Smooth muscle cell (in vitro differentiated cells): ENCODE results near the gene WFDC12. TPM values are rescaled to one million over a fixed set of nuclear protein-coding genes. Genes with fewer than 3 reads are reported as not detected.

ENCODE experiments used
- DNase-seq: peaks from one replicate; lab custom pipeline; 2025; ENCODE audit not compliant: unreplicated experiment; lab: John Stamatoyannopoulos, UW
- H2AFZ ChIP-seq: fragments of 200-600 bp; sonication (generic); 2 replicates; pipeline ENCODE4 v1.6.0; 2016; ENCODE audit warnings: antibody characterized with exemption, low read depth, mild to moderate bottlenecking
- H3F3A ChIP-seq: fragments of 200-600 bp; sonication (generic); 2 replicates; pipeline ENCODE4 v1.6.0; 2017; ENCODE audit warnings: antibody characterized with exemption, low read depth
- H3K27ac ChIP-seq: fragments of 200-600 bp; sonication (generic); 2 replicates; pipeline ENCODE4 v1.5.1; 2016; ENCODE audit warnings: low read depth, mild to moderate bottlenecking
- H3K27me3 ChIP-seq: fragments of 200-600 bp; sonication (generic); 2 replicates; pipeline ENCODE4 v1.6.1; 2016; ENCODE audit warnings: low read depth, mild to moderate bottlenecking
- H3K36me3 ChIP-seq: fragments of 200-600 bp; sonication (generic); 2 replicates; pipeline ENCODE4 v1.5.1; 2016; ENCODE audit warnings: low read depth
- H3K4me1 ChIP-seq: fragments of 200-600 bp; sonication (generic); 2 replicates; pipeline ENCODE4 v1.5.1; 2016; ENCODE audit warnings: low read depth
- H3K4me2 ChIP-seq: fragments of 200-600 bp; sonication (generic); 2 replicates; pipeline ENCODE4 v1.6.0; 2016; ENCODE audit warnings: mild to moderate bottlenecking
- H3K4me3 ChIP-seq: fragments of 200-600 bp; sonication (generic); 2 replicates; pipeline ENCODE4 v1.5.1; 2016; ENCODE audit warnings: mild to moderate bottlenecking
- H3K79me2 ChIP-seq: fragments of 200-600 bp; sonication (generic); 2 replicates; pipeline ENCODE4 v1.6.0; 2016; ENCODE audit warnings: low read depth, mild to moderate bottlenecking
- H3K9ac ChIP-seq: fragments of 200-600 bp; sonication (generic); 2 replicates; pipeline ENCODE4 v1.6.0; 2016; ENCODE audit warnings: low read depth
- H3K9me3 ChIP-seq: fragments of 200-600 bp; sonication (generic); replicated peaks from 2 replicates; pipeline ENCODE4 v1.5.1; 2016; ENCODE audit warnings: low read depth
- H4K20me1 ChIP-seq: fragments of 200-600 bp; sonication (generic); 2 replicates; pipeline ENCODE4 v1.6.0; 2016; ENCODE audit warnings: low read depth
- whole genome bisulfite sequencing: methylation state at CpG from one replicate; pipeline ENCODE4 v1.1.7; 2016; ENCODE audit warnings: low lambda C conversion rate; 5-methylcytosine and 5-hydroxymethylcytosine counted together
- polyA plus RNA-seq: library from polyadenylated mRNA; unstranded; fragments of >200 nt; fragmentation: Nextera tagmentation; extraction: Ambion mirVana; gene quantifications from 2 replicates; pipeline ENCODE4 v1.2.1, GENCODE V29; 2016
- total RNA-seq: library from RNA; depleted of rRNA; stranded (reverse); fragments of >200 nt; gene quantifications from 2 replicates; pipeline ENCODE4 v1.2.3, GENCODE V29; 2014
- TF ChIP-seq, protein P1 (sequence below): fragments of 200-600 bp; sonication (generic); IDR thresholded peaks from 2 replicates; pipeline ENCODE4 v1.5.1; 2017; ENCODE audit warnings: borderline replicate concordance, mild to moderate bottlenecking, antibody characterized with exemption; ENCODE audit not compliant: insufficient read depth, poor library complexity, severe bottlenecking

WFDC12 gene
- total and polyA plus RNA-seq, 2 experiments from 2014 or later = not detected

- peaks cover 6% of the 10 kb centered on the region for H3K36me3 ChIP-seq
- DNase-seq = no peak
- TF ChIP-seq, protein P1, sequence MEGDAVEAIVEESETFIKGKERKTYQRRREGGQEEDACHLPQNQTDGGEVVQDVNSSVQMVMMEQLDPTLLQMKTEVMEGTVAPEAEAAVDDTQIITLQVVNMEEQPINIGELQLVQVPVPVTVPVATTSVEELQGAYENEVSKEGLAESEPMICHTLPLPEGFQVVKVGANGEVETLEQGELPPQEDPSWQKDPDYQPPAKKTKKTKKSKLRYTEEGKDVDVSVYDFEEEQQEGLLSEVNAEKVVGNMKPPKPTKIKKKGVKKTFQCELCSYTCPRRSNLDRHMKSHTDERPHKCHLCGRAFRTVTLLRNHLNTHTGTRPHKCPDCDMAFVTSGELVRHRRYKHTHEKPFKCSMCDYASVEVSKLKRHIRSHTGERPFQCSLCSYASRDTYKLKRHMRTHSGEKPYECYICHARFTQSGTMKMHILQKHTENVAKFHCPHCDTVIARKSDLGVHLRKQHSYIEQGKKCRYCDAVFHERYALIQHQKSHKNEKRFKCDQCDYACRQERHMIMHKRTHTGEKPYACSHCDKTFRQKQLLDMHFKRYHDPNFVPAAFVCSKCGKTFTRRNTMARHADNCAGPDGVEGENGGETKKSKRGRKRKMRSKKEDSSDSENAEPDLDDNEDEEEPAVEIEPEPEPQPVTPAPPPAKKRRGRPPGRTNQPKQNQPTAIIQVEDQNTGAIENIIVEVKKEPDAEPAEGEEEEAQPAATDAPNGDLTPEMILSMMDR = no peak
- no peak overlapping the region for H3K27ac ChIP-seq
- H3K27me3 ChIP-seq = no peaks in the 10 kb centered on the region
- H3K9me3 ChIP-seq = no peaks in the 10 kb centered on the region
- peaks cover 8% of the 10 kb centered on the region for H3F3A ChIP-seq
- H3K4me1 ChIP-seq = peaks cover 8% of the 10 kb centered on the region
- no peaks in the 10 kb centered on the region for H4K20me1 ChIP-seq
- H3K4me3 ChIP-seq = no peak overlapping the region
- H3K9ac ChIP-seq = no peak overlapping the region
- H2AFZ ChIP-seq = no peak overlapping the region
- 5% methylated on average over 2 of the region's 2 CpGs for WGBS
- H3K4me2 ChIP-seq = no peak overlapping the region
- H3K79me2 ChIP-seq = no peaks in the 10 kb centered on the region
Measured at GRCh38 chr20:45085289-45085688, 39.0 kb downstream of the WFDC12 start.

- no peaks in the 10 kb centered on the region for H4K20me1 ChIP-seq
- H2AFZ ChIP-seq = no peak overlapping the region
Measured at GRCh38 chr20:45083127-45083526, 41.1 kb downstream of the WFDC12 start.

GRCh38 chr20:45082468-45082867, 41.8 kb downstream of the WFDC12 start:
- H3K4me3 ChIP-seq = no peak overlapping the region
- H3K27me3 ChIP-seq = no peaks in the 10 kb centered on the region
- TF ChIP-seq, protein P1 = no peak
- 96% methylated on average over 3 of the region's 3 CpGs for WGBS
- peaks cover 6% of the 10 kb centered on the region for H3K36me3 ChIP-seq
- DNase-seq = no peak
- H3K79me2 ChIP-seq = no peaks in the 10 kb centered on the region
- no peak overlapping the region for H3K9ac ChIP-seq
- no peak overlapping the region for H2AFZ ChIP-seq
- peaks cover 2% of the 10 kb centered on the region for H3F3A ChIP-seq
- H3K4me2 ChIP-seq = no peak overlapping the region
- H3K27ac ChIP-seq = no peak overlapping the region
- no peaks in the 10 kb centered on the region for H3K9me3 ChIP-seq
- H4K20me1 ChIP-seq = no peaks in the 10 kb centered on the region
- H3K4me1 ChIP-seq = peaks cover 2% of the 10 kb centered on the region

More at GRCh38 chr20:45083127-45083526, 41.1 kb downstream of the WFDC12 start:
- no peaks in the 10 kb centered on the region for H3K9me3 ChIP-seq
- peaks cover 8% of the 10 kb centered on the region for H3F3A ChIP-seq
- WGBS = 100% methylated on average over 1 of the region's 1 CpG
- H3K4me1 ChIP-seq = peaks cover 8% of the 10 kb centered on the region
- TF ChIP-seq, protein P1 = no peak
- H3K36me3 ChIP-seq = peaks cover 6% of the 10 kb centered on the region
- no peak overlapping the region for H3K4me3 ChIP-seq
- H3K9ac ChIP-seq = no peak overlapping the region
- no peaks in the 10 kb centered on the region for H3K79me2 ChIP-seq
- no peak for DNase-seq
- no peak overlapping the region for H3K4me2 ChIP-seq
- no peaks in the 10 kb centered on the region for H3K27me3 ChIP-seq
- H3K27ac ChIP-seq = no peak overlapping the region

- Histone ChIP-seq H3K4me2 (no peak overlapping the region), H3K4me1 (no peaks in the 10 kb centered on the region), H3F3A (no peaks in the 10 kb centered on the region), H3K27ac (no peak overlapping the region), H4K20me1 (no peaks in the 10 kb centered on the region), H3K9ac (no peak overlapping the region), H3K9me3 (no peaks in the 10 kb centered on the region), H3K27me3 (no peaks in the 10 kb centered on the region), H3K4me3 (no peak overlapping the region), H2AFZ (no peak overlapping the region), H3K79me2 (no peaks in the 10 kb centered on the region), H3K36me3 (peaks cover 6% of the 10 kb centered on the region)
- TF ChIP-seq, protein P1 = peak; percentile 42
- 92% methylated on average over 5 of the region's 5 CpGs for WGBS
- no peak for DNase-seq
Measured at GRCh38 chr20:45080867-45081624, 43.2 kb downstream of the WFDC12 start.
